ENCODE results near the gene SYNE3.

SYNE3 gene

GRCh38 chr14:95483309-95484165 lies 32.9 kb downstream of the SYNE3 start:
- TF ChIP-seq, protein P1, sequence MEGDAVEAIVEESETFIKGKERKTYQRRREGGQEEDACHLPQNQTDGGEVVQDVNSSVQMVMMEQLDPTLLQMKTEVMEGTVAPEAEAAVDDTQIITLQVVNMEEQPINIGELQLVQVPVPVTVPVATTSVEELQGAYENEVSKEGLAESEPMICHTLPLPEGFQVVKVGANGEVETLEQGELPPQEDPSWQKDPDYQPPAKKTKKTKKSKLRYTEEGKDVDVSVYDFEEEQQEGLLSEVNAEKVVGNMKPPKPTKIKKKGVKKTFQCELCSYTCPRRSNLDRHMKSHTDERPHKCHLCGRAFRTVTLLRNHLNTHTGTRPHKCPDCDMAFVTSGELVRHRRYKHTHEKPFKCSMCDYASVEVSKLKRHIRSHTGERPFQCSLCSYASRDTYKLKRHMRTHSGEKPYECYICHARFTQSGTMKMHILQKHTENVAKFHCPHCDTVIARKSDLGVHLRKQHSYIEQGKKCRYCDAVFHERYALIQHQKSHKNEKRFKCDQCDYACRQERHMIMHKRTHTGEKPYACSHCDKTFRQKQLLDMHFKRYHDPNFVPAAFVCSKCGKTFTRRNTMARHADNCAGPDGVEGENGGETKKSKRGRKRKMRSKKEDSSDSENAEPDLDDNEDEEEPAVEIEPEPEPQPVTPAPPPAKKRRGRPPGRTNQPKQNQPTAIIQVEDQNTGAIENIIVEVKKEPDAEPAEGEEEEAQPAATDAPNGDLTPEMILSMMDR (IDR thresholded peaks at IDR 0.05; ENCODE audit: control extremely low read depth, extremely low read depth, low read depth, missing control alignments), result no peak
- ChIA-PET CTCF (interaction anchor here (1.0 to 2.3 kb wide), 5 partner anchors 9 to 44 kb away, joined by 4 to 8 read pairs (median 6); no protein-coding TSS in a partner anchor), POLR2A (no interaction called here)
- DNase-seq (ENCODE audit: extremely low spot score), result no peak

DNA sequence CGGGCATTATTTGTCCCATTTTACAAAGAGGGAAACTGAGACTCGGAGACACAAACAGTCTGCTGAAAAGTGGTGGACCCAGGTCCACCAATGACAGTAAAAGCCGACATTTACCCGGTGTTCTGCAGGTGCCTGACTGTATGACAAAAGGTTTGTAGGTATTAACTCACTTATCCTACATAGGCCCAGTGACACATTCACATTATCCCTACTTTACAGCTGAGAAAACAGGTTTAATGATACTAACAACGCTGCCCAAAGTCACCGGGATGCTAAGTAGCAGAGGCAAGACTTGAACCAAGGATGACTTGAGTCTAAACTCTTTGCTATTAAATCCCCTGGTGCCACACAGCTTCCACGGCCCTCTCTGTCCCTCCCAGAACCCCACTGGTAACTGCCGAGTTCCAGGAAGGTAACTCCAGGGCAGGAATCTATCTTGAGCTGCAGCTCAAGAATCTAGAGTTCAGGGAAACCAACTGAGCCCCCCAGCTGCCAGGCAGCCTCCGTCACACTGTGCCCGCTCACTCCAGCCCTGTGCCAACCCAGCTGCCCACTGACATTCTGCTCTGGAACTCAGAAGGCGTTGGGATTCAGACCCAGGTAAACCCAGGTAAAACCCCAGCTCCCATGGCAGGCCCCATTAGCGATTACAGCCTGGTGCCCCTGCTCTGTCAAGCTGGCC lies 33.7 kb downstream of the SYNE3 start:
- TF ChIP-seq, protein P1 (IDR thresholded peaks at IDR 0.05; ENCODE audit: control extremely low read depth, extremely low read depth, low read depth, missing control alignments), result no peak
- ChIA-PET CTCF (interaction anchor here (1.0 to 2.3 kb wide), 5 partner anchors 9 to 45 kb away, joined by 4 to 8 read pairs (median 6); no protein-coding TSS in a partner anchor), POLR2A (no interaction called here)
- DNase-seq (ENCODE audit: extremely low spot score), result no peak

GRCh38 chr14:95481391-95482022 lies 34.9 kb downstream of the SYNE3 start:
- ChIA-PET POLR2A (no interaction called here), CTCF (interaction anchor here (0.9 to 1.9 kb wide), 4 partner anchors 11 to 45 kb away, joined by 3 to 7 read pairs (median 4); no protein-coding TSS in a partner anchor)
- TF ChIP-seq, protein P1 (IDR thresholded peaks at IDR 0.05; ENCODE audit: control extremely low read depth, extremely low read depth, low read depth, missing control alignments), result no peak
- DNase-seq (ENCODE audit: extremely low spot score), result no peak

- TF ChIP-seq, protein P1 (IDR thresholded peaks at IDR 0.05; ENCODE audit: control extremely low read depth, extremely low read depth, low read depth, missing control alignments), result no peak
- CTCF ChIA-PET, result interaction anchor here (1.0 to 1.9 kb wide), 6 partner anchors 19 to 54 kb away, joined by 3 to 7 read pairs (median 4); no protein-coding TSS in a partner anchor
- DNase-seq (ENCODE audit: extremely low spot score), result no peak
- POLR2A ChIA-PET, result no interaction called here
Measured at GRCh38 chr14:95480887-95481226, 35.6 kb downstream of the SYNE3 start.

DNA sequence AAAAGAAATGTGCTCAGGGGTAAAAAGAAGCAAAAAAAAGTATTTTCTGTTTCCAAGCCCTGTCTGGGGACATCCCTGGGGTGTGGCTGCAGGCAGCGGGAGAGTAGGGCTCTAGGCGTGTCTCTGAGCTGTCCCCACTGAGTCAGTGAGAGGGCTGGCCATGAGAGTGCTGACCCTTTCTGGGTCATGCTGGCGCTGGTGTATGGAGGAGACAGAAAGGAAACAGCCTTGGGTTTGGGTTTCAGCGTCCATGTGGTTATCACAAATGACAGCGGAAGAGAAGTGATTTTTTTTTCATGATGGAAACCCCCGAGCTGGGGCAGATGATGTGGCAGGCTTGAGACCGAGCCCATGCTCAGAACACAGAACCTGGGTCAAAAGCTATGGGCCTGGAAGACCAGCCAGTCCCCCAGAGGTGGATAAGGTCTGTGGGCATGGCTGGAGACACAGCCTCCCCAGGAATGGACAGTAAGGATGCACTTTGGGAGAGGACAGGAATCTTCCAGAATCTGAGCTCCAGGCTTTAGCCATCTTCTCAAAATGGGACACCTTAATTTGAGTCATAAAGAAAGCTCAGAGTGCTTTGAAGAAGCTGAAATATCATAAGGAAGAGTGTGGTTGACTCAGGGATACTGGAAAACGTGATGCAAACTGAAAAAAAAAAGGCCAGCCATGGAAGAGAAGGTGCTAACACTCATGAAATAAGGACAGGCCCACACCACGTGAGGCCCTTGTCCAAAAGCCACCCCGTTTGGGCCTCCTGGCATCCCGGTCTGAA lies 36.2 kb downstream of the SYNE3 start:
- ChIA-PET POLR2A (no interaction called here), CTCF (interaction anchor here (0.7 to 1.9 kb wide), 8 partner anchors 13 to 53 kb away, joined by 3 to 7 read pairs (median 4); no protein-coding TSS in a partner anchor)
- peak; percentile 64 for DNase-seq (ENCODE audit: extremely low spot score)

More for the DNA sequence above, 36.2 kb downstream of the SYNE3 start:
- TF ChIP-seq, protein P1 (IDR thresholded peaks at IDR 0.05; ENCODE audit: control extremely low read depth, extremely low read depth, low read depth, missing control alignments), result no peak
